Transverse colon (tissue), 1 donor: Measurements from ENCODE around the gene IL13.

Experiments used
- EP300 ChIP-seq: sonication (generic); formaldehyde crosslinking; IDR thresholded peaks from one replicate; pipeline ENCODE4 v1.6.1; 2017; ENCODE audit warnings: antibody characterized with exemption, low read depth
- POLR2A ChIP-seq: fragments of 450-650 bp; IDR thresholded peaks from one replicate; pipeline ENCODE4 v1.6.1; 2016; ENCODE audit warnings: antibody characterized with exemption, mild to moderate bottlenecking, moderate library complexity

- TF ChIP-seq EP300 (no peak), POLR2A (no peak)
These were observed 19.9 kb downstream of the IL13 start for GRCh38 chr5:132677682-132678400.
